HEK293 (cell line): ENCODE data around the gene TMLHE.
"Not testable (repeated sequence)": the region's sequence is repeated elsewhere in the genome, so short reads cannot be mapped to it uniquely, and the experiment has no call there.

ENCODE experiments used
- CTCF ChIA-PET: fragments of 350-600 bp; formaldehyde crosslinking; extraction: SDS; loops from one replicate; lab custom pipeline; 2021; ENCODE audit warnings: antibody characterized with exemption; lab: Yijun Ruan, JAX
- POLR2A ChIA-PET: fragments of 300-600 bp; formaldehyde crosslinking; extraction: SDS; loops from one replicate; lab custom pipeline; 2020; ENCODE audit warnings: antibody characterized with exemption, inconsistent platforms; lab: Yijun Ruan, JAX
- H3K27ac ChIP-seq: fragments of 200-500 bp; sonication (Bioruptor generic); 2 replicates; pipeline ENCODE4 v1.5.1; 2014; ENCODE audit warnings: low read depth, low read length, control low read depth, inconsistent platforms; ENCODE audit errors: extremely low read depth
- H3K36me3 ChIP-seq, 2 experiments: fragments of 200-500 bp in 1 of 2; sonication (Bioruptor generic) in 1 of 2; 1 replicate in 1 of 2; 2 replicates in 1 of 2; pipeline ENCODE4 v1.5.1; 2014 to 2017; ENCODE audit warnings: inconsistent platforms in 2 of 2, low read length in 2 of 2; ENCODE audit not compliant: control insufficient read depth in 2 of 2, insufficient read depth in 1 of 2
- H3K4me1 ChIP-seq: fragments of 200-500 bp; sonication (Bioruptor generic); 2 replicates; pipeline ENCODE4 v1.5.1; 2014; ENCODE audit warnings: mild to moderate bottlenecking, low read length, inconsistent platforms; ENCODE audit not compliant: control insufficient read depth, insufficient read depth
- H3K4me3 ChIP-seq: 2 replicates; pipeline ENCODE4 v1.5.1; 2011; ENCODE audit warnings: low read depth, mild to moderate bottlenecking, control low read depth, low read length, moderate library complexity
- H3K9me3 ChIP-seq: fragments of 200-500 bp; sonication (Bioruptor generic); 2 replicates; pipeline ENCODE4 v1.5.1; 2014; ENCODE audit warnings: low read depth, low read length, inconsistent platforms; ENCODE audit not compliant: control insufficient read depth, insufficient read depth
- SP2 ChIP-seq: fragments of 450-650 bp; formaldehyde crosslinking; IDR thresholded peaks from 2 replicates; pipeline ENCODE4 v1.5.1; 2016; ENCODE audit warnings: missing biosample characterization, missing genetic modification characterization
- ZBTB8A ChIP-seq: fragments of 450-650 bp; formaldehyde crosslinking; IDR thresholded peaks from 2 replicates; pipeline ENCODE4 v1.5.1; 2016; ENCODE audit warnings: missing biosample characterization, missing genetic modification characterization
- ZNF426 ChIP-seq: fragments of 450-650 bp; formaldehyde crosslinking; IDR thresholded peaks from 2 replicates; pipeline ENCODE4 v1.5.1; 2017; ENCODE audit warnings: missing biosample characterization, missing genetic modification characterization, mild to moderate bottlenecking, inconsistent platforms, moderate library complexity
- ZNF521 ChIP-seq: fragments of 450-650 bp; formaldehyde crosslinking; IDR thresholded peaks from 2 replicates; pipeline ENCODE4 v1.5.1; 2017; ENCODE audit warnings: missing biosample characterization, mild to moderate bottlenecking, missing genetic modification characterization
- ZNF654 ChIP-seq: fragments of 450-650 bp; formaldehyde crosslinking; IDR thresholded peaks from 2 replicates; pipeline ENCODE4 v1.5.1; 2016; ENCODE audit warnings: low read depth, missing biosample characterization, missing genetic modification characterization
- ZNF677 ChIP-seq: fragments of 450-650 bp; IDR thresholded peaks from 2 replicates; pipeline ENCODE4 v1.5.0; 2018; ENCODE audit warnings: missing biosample characterization, mild to moderate bottlenecking, missing genetic modification characterization, moderate library complexity
- ZNF701 ChIP-seq: fragments of 450-650 bp; formaldehyde crosslinking; IDR thresholded peaks from 2 replicates; pipeline ENCODE4 v1.5.1; 2016; ENCODE audit warnings: missing biosample characterization, missing genetic modification characterization
- ZNF785 ChIP-seq: fragments of 450-650 bp; formaldehyde crosslinking; IDR thresholded peaks from 2 replicates; pipeline ENCODE4 v1.5.1; 2016; ENCODE audit warnings: missing biosample characterization, missing genetic modification characterization
- ZXDB ChIP-seq: fragments of 450-650 bp; formaldehyde crosslinking; IDR thresholded peaks from 2 replicates; pipeline ENCODE4 v1.5.1; 2016; ENCODE audit warnings: missing biosample characterization, missing genetic modification characterization
- TF ChIP-seq, protein P1 (sequence below): fragments of 450-650 bp; formaldehyde crosslinking; IDR thresholded peaks from 2 replicates; pipeline ENCODE4 v1.5.1; 2016; ENCODE audit warnings: missing biosample characterization, missing genetic modification characterization
- TF ChIP-seq, protein P2 (sequence below): fragments of 450-650 bp; formaldehyde crosslinking; optimal IDR thresholded peaks from 2 replicates; pipeline ENCODE3; 2016; ENCODE audit warnings: missing biosample characterization, mild to moderate bottlenecking, missing genetic modification characterization
- TF ChIP-seq, protein P3 (sequence below): fragments of 450-650 bp; formaldehyde crosslinking; IDR thresholded peaks from 2 replicates; pipeline ENCODE4 v1.5.1; 2016; ENCODE audit warnings: missing biosample characterization, missing genetic modification characterization
- TF ChIP-seq, protein P4 (sequence below): fragments of 450-650 bp; formaldehyde crosslinking; IDR thresholded peaks from 2 replicates; pipeline ENCODE4; 2016; ENCODE audit warnings: missing biosample characterization, missing genetic modification characterization

The TMLHE gene

DNA sequence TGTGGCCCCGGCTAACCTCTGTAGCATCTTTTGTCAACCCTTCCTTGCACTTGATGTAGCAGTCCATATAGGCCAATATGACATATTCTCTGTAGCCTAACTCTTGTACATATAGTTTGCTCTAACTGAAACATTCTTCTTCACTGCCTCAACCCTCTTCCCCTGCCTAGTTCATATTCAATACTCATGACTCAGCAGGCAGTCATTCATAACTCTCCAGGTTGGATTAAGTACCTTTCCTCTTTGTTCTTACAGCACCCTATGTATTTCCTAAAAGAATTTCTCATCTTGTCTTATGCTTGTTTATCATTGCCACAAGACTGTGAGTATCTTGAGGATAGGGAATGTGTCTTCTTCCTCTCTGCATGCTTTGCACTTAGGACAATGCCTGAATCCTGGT lies 76.9 kb downstream of the TMLHE start (continued):
- TF ChIP-seq, protein P1, sequence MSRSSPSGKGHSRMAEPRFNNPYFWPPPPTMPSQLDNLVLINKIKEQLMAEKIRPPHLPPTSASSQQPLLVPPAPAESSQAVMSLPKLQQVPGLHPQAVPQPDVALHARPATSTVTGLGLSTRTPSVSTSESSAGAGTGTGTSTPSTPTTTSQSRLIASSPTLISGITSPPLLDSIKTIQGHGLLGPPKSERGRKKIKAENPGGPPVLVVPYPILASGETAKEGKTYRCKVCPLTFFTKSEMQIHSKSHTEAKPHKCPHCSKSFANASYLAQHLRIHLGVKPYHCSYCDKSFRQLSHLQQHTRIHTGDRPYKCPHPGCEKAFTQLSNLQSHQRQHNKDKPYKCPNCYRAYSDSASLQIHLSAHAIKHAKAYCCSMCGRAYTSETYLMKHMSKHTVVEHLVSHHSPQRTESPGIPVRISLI (tag by site-specific recombination): no peak
- TF ChIP-seq ZNF426 (tag by site-specific recombination): no peak
- TF ChIP-seq, protein P2, sequence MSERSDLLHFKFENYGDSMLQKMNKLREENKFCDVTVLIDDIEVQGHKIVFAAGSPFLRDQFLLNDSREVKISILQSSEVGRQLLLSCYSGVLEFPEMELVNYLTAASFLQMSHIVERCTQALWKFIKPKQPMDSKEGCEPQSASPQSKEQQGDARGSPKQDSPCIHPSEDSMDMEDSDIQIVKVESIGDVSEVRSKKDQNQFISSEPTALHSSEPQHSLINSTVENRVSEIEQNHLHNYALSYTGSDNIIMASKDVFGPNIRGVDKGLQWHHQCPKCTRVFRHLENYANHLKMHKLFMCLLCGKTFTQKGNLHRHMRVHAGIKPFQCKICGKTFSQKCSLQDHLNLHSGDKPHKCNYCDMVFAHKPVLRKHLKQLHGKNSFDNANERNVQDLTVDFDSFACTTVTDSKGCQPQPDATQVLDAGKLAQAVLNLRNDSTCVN: no peak

DNA sequence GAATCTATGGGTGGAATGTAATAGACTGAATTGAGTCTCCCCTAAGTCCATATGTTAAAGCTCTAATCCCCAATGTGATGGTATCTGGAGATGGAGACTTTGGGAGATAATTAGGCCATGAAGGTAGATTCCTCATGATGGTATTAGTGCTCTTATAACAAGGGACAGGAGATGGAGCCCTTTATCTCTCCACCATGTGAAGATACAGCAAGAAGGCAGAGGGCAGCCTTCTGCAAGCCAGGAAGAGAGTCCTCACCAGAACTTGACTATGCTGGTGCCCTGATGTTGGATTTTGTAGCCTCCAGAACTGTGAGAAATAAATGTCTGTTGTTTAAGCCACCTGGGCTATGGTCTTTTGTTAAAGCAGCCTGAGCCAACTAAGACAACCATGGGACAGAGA lies 78.0 kb downstream of the TMLHE start:
- TF ChIP-seq ZNF654: peak; percentile 19; the same call in 1 of the 2 replicates
- TF ChIP-seq ZNF677 (tag by site-specific recombination): no peak
- TF ChIP-seq, protein P3, sequence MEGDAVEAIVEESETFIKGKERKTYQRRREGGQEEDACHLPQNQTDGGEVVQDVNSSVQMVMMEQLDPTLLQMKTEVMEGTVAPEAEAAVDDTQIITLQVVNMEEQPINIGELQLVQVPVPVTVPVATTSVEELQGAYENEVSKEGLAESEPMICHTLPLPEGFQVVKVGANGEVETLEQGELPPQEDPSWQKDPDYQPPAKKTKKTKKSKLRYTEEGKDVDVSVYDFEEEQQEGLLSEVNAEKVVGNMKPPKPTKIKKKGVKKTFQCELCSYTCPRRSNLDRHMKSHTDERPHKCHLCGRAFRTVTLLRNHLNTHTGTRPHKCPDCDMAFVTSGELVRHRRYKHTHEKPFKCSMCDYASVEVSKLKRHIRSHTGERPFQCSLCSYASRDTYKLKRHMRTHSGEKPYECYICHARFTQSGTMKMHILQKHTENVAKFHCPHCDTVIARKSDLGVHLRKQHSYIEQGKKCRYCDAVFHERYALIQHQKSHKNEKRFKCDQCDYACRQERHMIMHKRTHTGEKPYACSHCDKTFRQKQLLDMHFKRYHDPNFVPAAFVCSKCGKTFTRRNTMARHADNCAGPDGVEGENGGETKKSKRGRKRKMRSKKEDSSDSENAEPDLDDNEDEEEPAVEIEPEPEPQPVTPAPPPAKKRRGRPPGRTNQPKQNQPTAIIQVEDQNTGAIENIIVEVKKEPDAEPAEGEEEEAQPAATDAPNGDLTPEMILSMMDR (tag by site-specific recombination): peak; percentile 19; the same call in 1 of the 2 replicates
- no peak for TF ChIP-seq SP2 (tag by site-specific recombination)
- ChIA-PET CTCF (interaction anchor here (0.7 kb wide), 1 partner anchor 25 kb away, joined by 4 read pairs; no protein-coding TSS in a partner anchor), POLR2A (no interaction called here)
- peaks cover 0 to 8% of the 10 kb centered on the region in 2 experiments; a peak in 1 of 3 replicates for H3K36me3 ChIP-seq
- H3K4me1 ChIP-seq: no peaks in the 10 kb centered on the region
- H3K27ac ChIP-seq: no peak overlapping the region
- H3K9me3 ChIP-seq: no peaks in the 10 kb centered on the region
- no peak overlapping the region for H3K4me3 ChIP-seq

DNA sequence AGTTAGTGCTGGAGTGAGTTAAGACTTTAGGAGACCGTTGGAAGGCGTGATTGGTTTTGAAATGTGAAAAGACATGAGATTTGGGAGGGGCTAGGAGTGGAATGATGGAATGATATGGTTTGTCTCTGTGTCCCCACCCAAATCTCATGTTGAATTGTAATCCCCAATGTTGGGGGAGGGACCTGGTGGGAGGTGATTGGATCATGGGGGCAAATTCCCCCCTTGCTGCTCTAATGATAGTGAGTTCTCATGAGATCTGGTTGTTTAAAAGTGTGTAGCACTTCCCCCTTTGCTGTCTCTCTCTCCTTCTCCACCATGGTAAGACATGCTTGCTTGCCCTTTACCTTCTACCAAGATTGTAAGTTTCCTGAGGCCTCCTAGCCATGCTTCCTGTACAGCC lies 85.7 kb downstream of the TMLHE start:
- H3K4me1 ChIP-seq, H3K4me3 ChIP-seq, H3K9me3 ChIP-seq, H3K27ac ChIP-seq, CTCF ChIA-PET, POLR2A ChIA-PET: not testable (repeated sequence)
- peak; percentile 97 for TF ChIP-seq ZNF701 (tag by site-specific recombination)
- H3K36me3 ChIP-seq: peaks cover 14 to 17% of the 10 kb centered on the region in 2 experiments; a peak in 2 of 3 replicates

DNA sequence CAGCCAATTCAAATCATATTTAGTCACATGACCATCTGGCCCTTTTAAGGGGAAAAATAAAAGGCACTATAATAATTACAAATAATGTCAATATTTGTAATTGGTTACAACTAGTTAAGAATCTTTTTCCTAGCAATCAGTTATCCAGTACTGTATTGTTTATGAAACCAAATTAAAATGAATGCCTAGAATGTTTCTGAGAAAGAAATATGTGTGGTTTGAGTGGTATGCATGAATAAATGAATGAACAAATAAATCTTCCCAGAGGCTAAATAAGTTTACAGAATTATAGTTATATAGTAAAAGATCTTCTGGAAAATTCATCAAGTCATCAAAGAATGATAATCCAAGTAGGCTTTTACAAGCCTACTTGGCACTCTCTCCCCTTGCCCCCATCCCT lies 98.5 kb downstream of the TMLHE start:
- H3K9me3 ChIP-seq: no peaks in the 10 kb centered on the region; the same call in 1 of the 2 replicates
- no peaks in the 10 kb centered on the region for H3K4me1 ChIP-seq
- CTCF ChIA-PET: no interaction called here
- no peak overlapping the region for H3K27ac ChIP-seq
- H3K4me3 ChIP-seq: no peak overlapping the region
- TF ChIP-seq ZNF521 (tag by site-specific recombination) (no peak), ZBTB8A (tag by site-specific recombination) (no peak), ZNF785 (no peak), ZXDB (tag by site-specific recombination) (no peak)
- TF ChIP-seq, protein P4, sequence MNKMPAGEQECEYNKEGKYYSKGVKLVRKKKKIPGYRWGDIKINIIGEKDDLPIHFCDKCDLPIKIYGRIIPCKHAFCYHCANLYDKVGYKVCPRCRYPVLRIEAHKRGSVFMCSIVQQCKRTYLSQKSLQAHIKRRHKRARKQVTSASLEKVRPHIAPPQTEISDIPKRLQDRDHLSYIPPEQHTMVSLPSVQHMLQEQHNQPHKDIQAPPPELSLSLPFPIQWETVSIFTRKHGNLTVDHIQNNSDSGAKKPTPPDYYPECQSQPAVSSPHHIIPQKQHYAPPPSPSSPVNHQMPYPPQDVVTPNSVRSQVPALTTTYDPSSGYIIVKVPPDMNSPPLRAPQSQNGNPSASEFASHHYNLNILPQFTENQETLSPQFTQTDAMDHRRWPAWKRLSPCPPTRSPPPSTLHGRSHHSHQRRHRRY (tag by site-specific recombination): no peak
- TF ChIP-seq, all 188 proteins: peak for 0
- peaks cover 11 to 24% of the 10 kb centered on the region in 2 experiments for H3K36me3 ChIP-seq
- POLR2A ChIA-PET: no interaction called here
